Adipocyte (in vitro differentiated cells): ENCODE measurements around the gene PCGF6.
A peak's percentile ranks its signal among the peaks of the same experiment; 100 is the strongest.
"Not testable (repeated sequence)": the region's sequence is repeated elsewhere in the genome, so short reads cannot be mapped to it uniquely, and the experiment has no call there.

Experiments
- DNase-seq: peaks from one replicate; pipeline ENCODE4 v3.0.0-alpha.2; 2015; ENCODE audit warnings: low read depth
- H3K27me3 ChIP-seq: replicated peaks from 2 replicates; pipeline ENCODE4 v1.7.0; 2013; ENCODE audit warnings: mild to moderate bottlenecking, low read length, moderate library complexity; ENCODE audit not compliant: control insufficient read depth, insufficient read depth
- H3K36me3 ChIP-seq: 2 replicates; pipeline ENCODE4 v1.7.0; 2013; ENCODE audit warnings: low read length, mild to moderate bottlenecking, moderate library complexity; ENCODE audit not compliant: control insufficient read depth, insufficient read depth, severe bottlenecking
- H3K4me1 ChIP-seq: 2 replicates; pipeline ENCODE4 v1.7.0; 2013; ENCODE audit warnings: mild to moderate bottlenecking, low read length, moderate library complexity; ENCODE audit not compliant: control insufficient read depth, insufficient read depth
- H3K4me3 ChIP-seq: 2 replicates; pipeline ENCODE4 v1.7.0; 2013; ENCODE audit warnings: mild to moderate bottlenecking, low read length, moderate library complexity
- H3K9ac ChIP-seq: 2 replicates; pipeline ENCODE4 v1.7.0; 2013; ENCODE audit warnings: mild to moderate bottlenecking, low read length, moderate library complexity
- H3K9me3 ChIP-seq: 2 replicates; pipeline ENCODE4 v1.7.0; 2013; ENCODE audit warnings: mild to moderate bottlenecking, low read length, moderate library complexity; ENCODE audit not compliant: control insufficient read depth

The PCGF6 gene

GRCh38 chr10:103367379-103367781 is 16.4 kb upstream of the PCGF6 start:
- DNase-seq, result peak; percentile 8
- Histone ChIP-seq H3K9me3 (no peaks in the 10 kb centered on the region), H3K27me3 (no peaks in the 10 kb centered on the region), H3K36me3 (no peaks in the 10 kb centered on the region), H3K9ac (peak overlapping the region; percentile 92), H3K4me1 (peaks cover 4% of the 10 kb centered on the region), H3K4me3 (peak overlapping the region; percentile 93)

GRCh38 chr10:103360791-103361190 is 9.9 kb upstream of the PCGF6 start:
- not testable (repeated sequence) for H3K4me3 ChIP-seq, H3K4me1 ChIP-seq, H3K36me3 ChIP-seq, H3K27me3 ChIP-seq, H3K9me3 ChIP-seq, H3K9ac ChIP-seq, DNase-seq

GRCh38 chr10:103359493-103359892 is 8.6 kb upstream of the PCGF6 start:
- DNase-seq, H3K9ac ChIP-seq, H3K9me3 ChIP-seq, H3K27me3 ChIP-seq, H3K4me1 ChIP-seq, H3K36me3 ChIP-seq, H3K4me3 ChIP-seq: not testable (repeated sequence)

- H3K9me3 ChIP-seq, result no peaks in the 10 kb centered on the region
- peaks cover 4% of the 10 kb centered on the region for H3K4me1 ChIP-seq
- no peak overlapping the region for H3K4me3 ChIP-seq
- H3K9ac ChIP-seq, result no peak overlapping the region
- H3K36me3 ChIP-seq, result no peaks in the 10 kb centered on the region
- no peak for DNase-seq
- H3K27me3 ChIP-seq, result no peaks in the 10 kb centered on the region
Observed at GRCh38 chr10:103355906-103356599, 5.1 kb upstream of the PCGF6 start.

GRCh38 chr10:103354567-103354966 is 3.6 kb upstream of the PCGF6 start:
- not testable (repeated sequence) for H3K27me3 ChIP-seq, H3K9ac ChIP-seq, H3K36me3 ChIP-seq, H3K4me1 ChIP-seq, DNase-seq, H3K9me3 ChIP-seq, H3K4me3 ChIP-seq

- Histone ChIP-seq H3K36me3 (peaks cover 4% of the 10 kb centered on the region), H3K27me3 (no peaks in the 10 kb centered on the region), H3K9me3 (no peaks in the 10 kb centered on the region), H3K9ac (no peak overlapping the region), H3K4me1 (peaks cover 4% of the 10 kb centered on the region), H3K4me3 (no peak overlapping the region)
- DNase-seq, result no peak
Observed at GRCh38 chr10:103353281-103353680, 2.3 kb upstream of the PCGF6 start.

- no peak for DNase-seq
- peak overlapping the region; percentile 94 for H3K9ac ChIP-seq
- peaks cover 4% of the 10 kb centered on the region for H3K4me1 ChIP-seq
- H3K9me3 ChIP-seq, result no peaks in the 10 kb centered on the region
- H3K36me3 ChIP-seq, result peaks cover 29% of the 10 kb centered on the region
- no peaks in the 10 kb centered on the region for H3K27me3 ChIP-seq
- peak overlapping the region; percentile 90 for H3K4me3 ChIP-seq
Observed at GRCh38 chr10:103350175-103350516, 794 bp downstream of the PCGF6 start.

GRCh38 chr10:103336370-103336769 is 14.6 kb downstream of the PCGF6 start:
- no peak overlapping the region for H3K4me3 ChIP-seq
- H3K9ac ChIP-seq, result no peak overlapping the region
- DNase-seq, result no peak
- H3K36me3 ChIP-seq, result peaks cover 39% of the 10 kb centered on the region
- no peaks in the 10 kb centered on the region for H3K4me1 ChIP-seq
- H3K9me3 ChIP-seq, result no peaks in the 10 kb centered on the region
- H3K27me3 ChIP-seq, result no peaks in the 10 kb centered on the region

- Histone ChIP-seq H3K27me3 (no peaks in the 10 kb centered on the region), H3K4me3 (no peak overlapping the region), H3K9ac (no peak overlapping the region), H3K36me3 (peaks cover 46% of the 10 kb centered on the region), H3K9me3 (no peaks in the 10 kb centered on the region), H3K4me1 (no peaks in the 10 kb centered on the region)
- DNase-seq, result no peak
Observed at GRCh38 chr10:103334567-103334966, 16.4 kb downstream of the PCGF6 start.

DNA sequence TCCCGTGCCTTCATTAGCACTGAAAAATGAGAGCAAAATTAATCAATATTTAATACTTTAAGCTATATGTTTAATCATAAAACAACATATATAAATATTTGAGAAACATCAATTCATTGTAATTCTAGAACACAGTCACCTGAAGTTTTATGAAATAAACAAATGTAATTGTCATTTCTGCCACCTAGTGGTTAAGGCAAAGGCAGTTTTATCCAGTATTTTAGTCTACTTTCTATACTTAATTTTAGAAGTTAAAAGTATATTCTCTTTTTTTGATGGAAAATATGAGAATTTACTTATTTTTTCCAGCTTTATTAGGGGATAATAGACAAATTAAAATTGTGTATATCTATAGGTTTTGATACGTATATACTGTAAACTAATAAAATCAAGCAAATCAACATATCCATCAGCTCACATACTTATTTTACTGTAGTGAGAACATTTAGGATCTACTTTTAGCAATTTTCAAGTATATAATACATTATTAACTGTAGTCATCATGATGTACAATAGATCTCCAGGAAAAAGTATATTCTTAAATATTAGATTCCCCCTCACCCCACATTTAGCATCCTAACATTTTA is 16.9 kb downstream of the PCGF6 start:
- Histone ChIP-seq H3K9me3 (no peaks in the 10 kb centered on the region), H3K4me3 (no peak overlapping the region), H3K4me1 (no peaks in the 10 kb centered on the region), H3K9ac (no peak overlapping the region), H3K27me3 (no peaks in the 10 kb centered on the region), H3K36me3 (peaks cover 44% of the 10 kb centered on the region)
- DNase-seq, result peak; percentile 71

- Histone ChIP-seq H3K27me3 (no peaks in the 10 kb centered on the region), H3K4me3 (no peak overlapping the region), H3K9ac (no peak overlapping the region), H3K4me1 (no peaks in the 10 kb centered on the region), H3K36me3 (peaks cover 61% of the 10 kb centered on the region), H3K9me3 (no peaks in the 10 kb centered on the region)
- DNase-seq, result no peak
Observed at GRCh38 chr10:103327906-103328305, 23.0 kb downstream of the PCGF6 start.

GRCh38 chr10:103316087-103316486 is 34.9 kb downstream of the PCGF6 start:
- H3K4me3 ChIP-seq, result no peak overlapping the region
- H3K27me3 ChIP-seq, result no peaks in the 10 kb centered on the region
- no peaks in the 10 kb centered on the region for H3K9me3 ChIP-seq
- peaks cover 58% of the 10 kb centered on the region for H3K36me3 ChIP-seq
- DNase-seq, result no peak
- H3K4me1 ChIP-seq, result no peaks in the 10 kb centered on the region
- H3K9ac ChIP-seq, result no peak overlapping the region
